IgD-negative memory B cell (primary cell): ENCODE measurements around the gene GTF2H2C_2.
"Not testable (repeated sequence)": the region's sequence is repeated elsewhere in the genome, so short reads cannot be mapped to it uniquely, and the experiment has no call there.

Experiments
- H3K27ac Mint-ChIP-seq, 3 donors: one replicate each; pipeline ENCODE4 v1.8.0; 2020 to 2022; ENCODE audit warnings: mild to moderate bottlenecking in 3 of 3, mixed read lengths in 3 of 3, moderate library complexity in 1 of 3
- H3K27me3 Mint-ChIP-seq: one replicate; pipeline ENCODE4 v1.8.0; 2021; ENCODE audit warnings: mixed read lengths
- H3K36me3 Mint-ChIP-seq: one replicate; pipeline ENCODE4 v1.8.0; 2020; ENCODE audit warnings: mild to moderate bottlenecking, mixed read lengths
- H3K4me1 Mint-ChIP-seq, 3 donors: one replicate each; pipeline ENCODE4 v1.8.0; 2020 to 2022; ENCODE audit warnings: mixed read lengths in 3 of 3, mild to moderate bottlenecking in 1 of 3
- H3K4me3 Mint-ChIP-seq, 4 donors: one replicate each; pipeline ENCODE4 v1.8.0; 2020 to 2022; ENCODE audit warnings: mild to moderate bottlenecking in 4 of 4, mixed read lengths in 4 of 4, moderate library complexity in 3 of 4
- H3K9me3 Mint-ChIP-seq, 3 donors: one replicate each; pipeline ENCODE4 v1.8.0; 2020 to 2021; ENCODE audit warnings: mixed read lengths in 3 of 3, mild to moderate bottlenecking in 1 of 3

GTF2H2C_2 gene

DNA sequence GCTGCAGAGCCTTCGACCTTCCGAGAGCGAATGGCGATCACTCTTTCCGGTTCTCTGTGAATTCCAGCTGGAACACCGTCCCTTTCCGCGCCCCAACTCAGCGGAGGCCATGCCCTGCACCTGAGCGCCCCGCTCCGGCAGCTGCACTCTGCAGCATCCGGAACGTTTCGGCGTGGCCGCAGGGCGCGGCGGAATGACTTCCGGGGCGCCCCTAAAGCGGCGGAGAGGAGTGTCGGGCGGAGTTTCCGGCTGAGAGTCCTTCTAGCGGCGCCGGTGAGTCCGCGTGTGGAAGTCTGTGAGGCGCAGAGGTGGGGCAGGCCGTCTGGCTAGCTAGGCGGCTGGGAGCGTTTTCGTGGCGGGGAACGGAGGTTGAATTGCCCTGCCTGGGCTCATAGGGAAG, at the start of gene GTF2H2C_2:
Gene GTF2H2C_2 (plus strand): TSS at position 252 of the 400 bp plus-strand sequence.
- not testable (repeated sequence) for H3K27me3 Mint-ChIP-seq, H3K27ac Mint-ChIP-seq, H3K4me3 Mint-ChIP-seq, H3K36me3 Mint-ChIP-seq, H3K9me3 Mint-ChIP-seq, H3K4me1 Mint-ChIP-seq

DNA sequence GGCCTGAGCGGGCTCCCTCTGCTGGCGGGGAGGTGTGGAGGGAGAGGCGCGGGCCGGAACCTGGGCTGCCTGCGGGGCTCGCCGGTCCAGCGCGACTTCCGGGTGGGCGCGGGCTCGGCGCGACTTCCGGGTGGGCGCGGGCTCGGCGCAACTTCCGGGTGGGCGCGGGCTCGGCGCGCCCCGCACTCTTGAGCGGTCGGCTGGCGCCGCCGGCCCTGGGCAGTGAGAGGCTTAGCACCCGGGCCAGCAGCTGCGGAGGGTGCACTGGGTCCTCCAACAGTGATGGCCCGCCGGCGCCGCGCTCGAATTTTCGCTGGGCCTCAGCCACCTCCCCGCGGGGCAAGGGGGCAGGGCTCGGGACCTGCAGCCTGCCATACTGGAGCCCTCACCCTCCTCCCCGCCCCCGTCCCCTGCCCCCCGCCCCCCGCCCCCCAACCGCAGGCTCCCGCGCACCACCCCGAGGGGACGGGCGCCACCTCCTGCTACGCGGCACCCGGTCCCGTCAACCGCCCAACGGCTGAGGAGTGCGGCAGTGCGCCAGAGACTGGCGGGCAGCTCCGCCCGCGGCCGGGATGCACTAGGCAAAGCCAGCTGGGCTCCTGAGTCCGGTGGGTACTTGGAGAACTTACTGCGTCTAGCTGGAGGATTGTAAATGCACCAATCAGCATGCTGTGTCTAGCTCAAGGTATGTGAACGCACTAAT, 14.0 kb upstream of the GTF2H2C_2 start:
- Mint-ChIP-seq H3K27ac (peak overlapping the region in 1 of 3 donors; percentile 48), H3K4me3 (peak overlapping the region; percentile 54 to 85 (median 72))
- H3K27me3 Mint-ChIP-seq, H3K36me3 Mint-ChIP-seq, H3K9me3 Mint-ChIP-seq, H3K4me1 Mint-ChIP-seq: not testable (repeated sequence)

DNA sequence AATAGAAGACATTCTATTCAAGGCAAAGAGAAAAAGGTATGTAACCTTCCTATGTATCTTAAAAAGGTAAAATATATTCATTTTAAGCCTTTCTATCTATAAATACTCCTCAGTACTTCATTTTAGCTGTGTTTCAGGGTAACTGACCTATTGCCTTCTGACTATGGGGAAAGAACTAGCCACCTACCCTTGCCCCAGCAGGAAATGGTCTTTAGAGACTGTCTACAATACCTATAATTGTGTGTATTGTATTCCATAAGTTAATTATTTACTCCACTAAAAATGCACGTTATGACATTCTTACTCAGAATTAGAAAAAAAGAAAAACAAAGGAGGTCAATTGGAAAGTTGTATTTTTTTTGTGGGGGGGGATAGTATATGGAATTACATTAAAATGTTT, 6.2 kb downstream of the GTF2H2C_2 start:
- not testable (repeated sequence) for H3K9me3 Mint-ChIP-seq, H3K4me1 Mint-ChIP-seq, H3K27me3 Mint-ChIP-seq, H3K36me3 Mint-ChIP-seq, H3K4me3 Mint-ChIP-seq, H3K27ac Mint-ChIP-seq

DNA sequence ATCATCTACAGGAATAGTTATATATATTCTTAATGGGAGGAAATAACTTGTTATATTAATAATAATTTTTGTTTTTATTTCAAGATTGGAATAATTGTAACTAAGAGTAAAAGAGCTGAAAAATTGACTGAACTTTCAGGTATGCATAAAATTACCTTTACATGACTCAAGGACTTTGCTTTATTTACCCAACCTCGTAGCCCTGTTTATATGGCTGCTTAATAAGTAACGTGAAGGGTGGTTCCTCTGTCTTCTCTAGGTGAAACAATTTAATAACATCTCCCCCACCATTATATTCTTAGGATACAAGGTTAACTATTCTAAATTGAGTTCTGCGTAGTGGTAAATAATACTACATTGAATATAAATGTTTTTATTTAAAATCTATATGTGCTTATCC, 8.0 kb downstream of the GTF2H2C_2 start:
- not testable (repeated sequence) for H3K4me3 Mint-ChIP-seq, H3K9me3 Mint-ChIP-seq, H3K27ac Mint-ChIP-seq, H3K36me3 Mint-ChIP-seq, H3K4me1 Mint-ChIP-seq, H3K27me3 Mint-ChIP-seq

DNA sequence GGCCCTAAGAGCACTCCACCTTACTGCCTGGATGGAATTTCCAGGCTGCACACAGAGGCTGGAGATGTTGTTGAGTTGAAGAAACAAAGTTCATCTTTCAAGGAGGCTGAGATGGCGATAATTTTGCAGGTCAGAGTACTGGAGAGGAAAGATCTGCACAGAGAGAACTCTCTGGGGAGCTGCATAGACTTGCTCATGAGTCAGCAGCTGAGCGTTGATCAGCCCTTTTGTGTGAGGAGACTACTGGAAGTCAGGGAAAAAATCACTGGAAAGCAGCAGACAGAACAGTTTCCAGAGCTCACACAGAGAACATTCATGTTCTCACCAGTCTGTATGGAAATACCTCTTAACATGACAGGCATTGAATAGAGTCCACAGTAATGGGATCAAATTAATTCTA, 23.4 kb downstream of the GTF2H2C_2 start:
- H3K4me1 Mint-ChIP-seq, H3K27me3 Mint-ChIP-seq, H3K4me3 Mint-ChIP-seq, H3K36me3 Mint-ChIP-seq, H3K27ac Mint-ChIP-seq, H3K9me3 Mint-ChIP-seq: not testable (repeated sequence)

DNA sequence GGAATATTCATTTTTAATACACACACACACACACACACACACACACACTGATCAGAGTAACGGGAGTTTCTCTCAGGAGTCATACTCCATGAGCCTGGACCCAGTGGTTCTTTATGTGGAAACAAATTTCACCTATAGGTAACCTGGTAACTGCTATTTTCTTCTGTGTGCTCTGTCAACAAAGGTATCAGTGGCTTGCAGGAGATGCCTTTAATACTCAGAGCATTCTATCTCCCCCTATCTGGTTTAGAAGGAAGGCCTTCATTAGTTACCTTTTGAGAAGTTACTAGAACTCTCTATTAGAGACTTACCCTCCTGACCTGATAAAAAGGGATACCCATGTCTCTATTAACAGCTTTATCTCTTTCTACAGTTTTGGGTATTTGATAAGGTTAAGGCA, 34.4 kb downstream of the GTF2H2C_2 start:
- not testable (repeated sequence) for H3K36me3 Mint-ChIP-seq, H3K4me1 Mint-ChIP-seq, H3K27me3 Mint-ChIP-seq, H3K4me3 Mint-ChIP-seq, H3K27ac Mint-ChIP-seq, H3K9me3 Mint-ChIP-seq

DNA sequence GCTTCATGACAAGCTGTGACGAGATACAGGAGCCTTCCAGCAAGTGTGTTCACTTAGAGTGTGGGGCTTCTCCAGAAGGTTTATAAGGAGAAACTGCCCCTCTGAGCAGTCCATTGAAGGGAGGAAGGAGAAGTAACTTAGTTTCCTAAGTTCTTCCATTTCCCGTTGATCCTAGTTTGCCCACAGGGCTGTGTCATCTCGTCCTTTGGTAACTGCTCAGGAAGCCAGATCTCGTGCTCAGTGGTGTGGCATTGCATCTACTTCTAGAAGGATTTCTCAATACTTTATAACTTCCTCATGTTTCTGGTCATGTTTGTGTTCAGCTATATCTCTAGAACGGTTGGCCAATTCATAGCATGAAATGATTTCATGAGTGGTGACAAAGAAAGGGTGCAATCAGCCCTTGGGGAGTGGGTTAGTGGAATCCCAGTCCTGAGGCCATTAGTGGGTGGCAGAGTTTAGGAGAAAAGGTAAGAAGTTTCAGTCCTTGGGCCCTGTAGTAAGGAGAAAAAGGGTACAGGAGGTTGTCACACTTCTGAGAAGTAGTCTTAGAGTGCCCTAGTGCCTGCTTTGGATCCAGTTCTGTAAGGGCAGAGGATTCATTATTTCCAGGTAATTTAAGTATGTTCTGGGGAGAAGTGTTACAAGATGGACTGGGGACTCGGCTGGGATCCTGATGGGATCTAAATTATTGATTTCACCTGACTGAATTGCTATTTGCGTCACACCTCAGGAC, 36.2 kb downstream of the GTF2H2C_2 start:
- not testable (repeated sequence) for H3K27ac Mint-ChIP-seq, H3K27me3 Mint-ChIP-seq, H3K9me3 Mint-ChIP-seq, H3K36me3 Mint-ChIP-seq, H3K4me1 Mint-ChIP-seq, H3K4me3 Mint-ChIP-seq

DNA sequence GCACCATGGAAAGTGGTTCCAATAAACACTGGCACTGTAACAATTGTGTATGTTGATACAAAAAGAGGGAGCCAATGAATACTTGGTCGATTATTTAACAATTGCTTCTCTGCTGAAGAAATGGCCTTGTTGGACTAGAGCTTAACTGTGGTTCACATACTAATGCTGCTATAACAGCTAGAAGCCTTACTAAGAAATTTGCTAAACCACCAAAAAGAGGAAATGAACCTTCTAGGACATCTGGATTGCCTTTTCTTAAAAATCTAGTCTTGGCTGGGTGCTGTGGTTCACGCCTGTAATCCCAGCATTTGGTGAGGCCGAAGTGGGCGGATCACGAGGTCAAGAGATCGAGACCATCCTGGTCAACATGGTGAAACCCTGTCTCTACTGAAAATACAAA, 41.9 kb downstream of the GTF2H2C_2 start:
- not testable (repeated sequence) for H3K27ac Mint-ChIP-seq, H3K4me3 Mint-ChIP-seq, H3K27me3 Mint-ChIP-seq, H3K9me3 Mint-ChIP-seq, H3K4me1 Mint-ChIP-seq, H3K36me3 Mint-ChIP-seq

DNA sequence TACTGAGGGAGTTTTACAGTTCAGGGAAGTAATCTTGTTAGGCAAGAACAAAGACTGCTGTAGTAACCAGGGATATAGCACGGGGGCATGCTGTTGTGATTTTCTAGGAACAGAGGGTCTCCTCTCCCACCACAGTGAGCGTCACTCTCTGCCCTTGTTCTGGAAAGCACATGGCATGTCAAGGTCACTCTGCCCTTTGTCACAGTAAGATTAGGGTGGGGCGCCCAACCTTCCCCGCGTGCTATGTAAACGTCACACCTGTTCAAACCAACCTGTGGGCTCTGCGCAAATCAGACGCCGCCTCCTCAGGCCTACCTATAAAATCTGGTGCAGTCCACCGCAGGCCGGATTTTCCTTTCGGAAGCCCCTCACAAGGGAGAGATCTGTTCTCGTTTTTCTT, 44.0 kb downstream of the GTF2H2C_2 start:
- not testable (repeated sequence) for H3K4me1 Mint-ChIP-seq, H3K36me3 Mint-ChIP-seq, H3K4me3 Mint-ChIP-seq, H3K9me3 Mint-ChIP-seq, H3K27ac Mint-ChIP-seq, H3K27me3 Mint-ChIP-seq

DNA sequence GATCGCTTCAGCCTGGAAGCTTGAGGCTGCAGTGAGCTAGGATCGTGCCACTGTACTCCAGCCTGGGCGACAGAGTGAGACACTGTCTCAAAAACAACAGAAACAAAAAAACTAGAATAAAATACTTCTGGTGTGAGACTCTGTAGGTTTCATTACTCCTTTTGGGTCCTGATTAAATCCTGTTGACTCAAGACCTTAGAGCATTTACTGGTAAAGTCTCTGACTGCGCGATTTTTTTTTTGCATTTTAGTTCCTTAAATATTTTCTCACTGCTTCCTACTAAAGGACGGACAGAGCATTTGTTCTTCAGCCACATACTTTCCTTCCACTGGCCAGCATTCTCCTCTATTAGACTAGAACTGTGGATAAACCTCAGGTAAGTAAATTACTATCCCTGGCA, 46.8 kb downstream of the GTF2H2C_2 start:
- not testable (repeated sequence) for H3K9me3 Mint-ChIP-seq, H3K27ac Mint-ChIP-seq, H3K36me3 Mint-ChIP-seq, H3K27me3 Mint-ChIP-seq, H3K4me1 Mint-ChIP-seq, H3K4me3 Mint-ChIP-seq

DNA sequence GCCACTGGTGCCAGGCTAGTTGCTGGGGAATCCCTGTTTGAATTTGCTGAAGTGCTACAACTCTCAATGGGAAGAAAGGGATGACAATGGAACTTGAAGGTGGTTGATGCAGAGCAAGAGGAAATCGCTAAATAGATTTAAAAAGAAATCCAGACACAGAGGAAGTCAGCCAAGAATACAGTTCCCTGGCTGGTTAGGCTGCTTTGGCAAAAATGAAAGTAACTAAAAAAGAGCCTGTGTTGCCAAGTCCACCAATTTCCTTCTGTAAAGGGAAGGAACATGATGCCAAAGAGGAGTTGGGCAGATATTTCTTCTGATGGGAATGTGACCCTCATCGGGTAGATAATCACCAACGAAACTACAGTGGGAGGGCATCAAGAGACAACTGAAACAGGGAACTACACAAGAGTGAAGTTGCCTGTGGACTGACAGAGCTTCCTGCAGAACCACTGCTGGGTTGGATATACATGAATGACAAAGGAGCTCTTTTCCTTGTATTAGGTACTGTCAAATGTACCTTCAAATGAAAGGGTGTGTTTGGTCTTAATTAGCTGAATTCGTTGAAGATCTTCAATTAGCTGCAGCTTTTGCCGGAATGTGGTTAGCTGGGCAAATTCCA, 49.0 kb downstream of the GTF2H2C_2 start:
- H3K4me1 Mint-ChIP-seq, H3K36me3 Mint-ChIP-seq, H3K27me3 Mint-ChIP-seq, H3K27ac Mint-ChIP-seq, H3K4me3 Mint-ChIP-seq, H3K9me3 Mint-ChIP-seq: not testable (repeated sequence)

DNA sequence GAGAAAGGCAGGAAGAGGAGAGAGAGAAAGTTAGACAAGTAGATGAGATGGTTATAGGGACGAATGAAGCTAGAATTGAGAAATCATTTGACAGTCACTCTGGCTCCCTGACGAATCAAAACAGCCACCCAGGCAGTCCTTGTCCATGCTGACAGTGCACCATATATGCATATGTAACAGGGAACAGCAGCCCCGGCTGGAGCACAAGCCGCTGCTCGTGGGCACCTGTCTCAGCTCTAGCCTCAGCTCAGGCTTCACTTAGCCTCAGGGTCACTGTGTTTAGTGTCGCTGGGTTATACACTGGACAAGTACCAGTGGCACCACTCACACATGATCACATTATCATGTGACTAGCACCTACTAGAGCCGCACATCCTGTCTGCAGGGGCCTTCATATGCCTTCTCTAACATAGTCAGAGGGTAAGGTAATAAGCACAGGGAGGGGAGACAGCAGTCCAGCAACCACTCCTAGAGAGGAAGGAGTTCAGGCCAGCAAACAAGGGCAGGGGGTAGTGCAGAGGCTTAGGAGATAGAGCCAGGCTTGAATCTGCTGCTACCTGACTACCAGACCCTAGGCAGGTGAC, 54.9 kb downstream of the GTF2H2C_2 start:
- H3K27ac Mint-ChIP-seq, H3K27me3 Mint-ChIP-seq, H3K9me3 Mint-ChIP-seq, H3K4me1 Mint-ChIP-seq, H3K36me3 Mint-ChIP-seq, H3K4me3 Mint-ChIP-seq: not testable (repeated sequence)
